GM12878 (cell line): ENCODE results near the gene CNTNAP2. TPM values are rescaled to one million over a fixed set of nuclear protein-coding genes. Genes with fewer than 3 reads are reported as not detected.

Experiments
- ATAC-seq: fragments of 200-7000 bp; cut with Tn5 transposase; 3 replicates; pipeline ENCODE4 v1.9.1; 2020; ENCODE audit warnings: mild to moderate bottlenecking, moderate library complexity
- BruUV-seq: library from RNA; stranded (reverse); fragments of 400-500 nt; replicated peaks from 2 replicates; lab custom pipeline; 2021; lab: Mats Ljungman, UMichigan
- CTCF ChIA-PET: fragments of 300-600 bp; sonication (Branson Sonifier 250); formaldehyde crosslinking; extraction: SDS; loops from one replicate; lab custom pipeline; 2021; ENCODE audit warnings: inconsistent platforms; lab: Yijun Ruan, JAX
- POLR2A ChIA-PET: fragments of 350-600 bp; formaldehyde crosslinking; extraction: SDS; loops from one replicate; lab custom pipeline; 2021; ENCODE audit warnings: inconsistent platforms; lab: Charles Lee
- RAD21 ChIA-PET: fragments of 300-600 bp; sonication (Branson Sonifier 250); formaldehyde crosslinking; loops from one replicate; lab custom pipeline; 2023; ENCODE audit warnings: antibody characterized with exemption; ENCODE audit not compliant: unreplicated experiment; lab: Charles Lee
- SMC1A ChIA-PET: fragments of 300-600 bp; sonication (Branson Sonifier 250); formaldehyde crosslinking; loops from one replicate; lab custom pipeline; 2023; ENCODE audit not compliant: unreplicated experiment, uncharacterized antibody; lab: Charles Lee
- DNase-seq: peaks from one replicate; pipeline ENCODE4 v3.0.0-alpha.2; 2011; ENCODE audit warnings: low read depth, low spot score
- FAIRE-seq: peaks from 3 replicates; lab custom pipeline; 2011; peaks lifted over from hg19 to GRCh38; lab: Jason Lieb, UNC
- H2AFZ ChIP-seq: 2 replicates; pipeline ENCODE4 v1.6.0; 2011; ENCODE audit warnings: low read depth, low read length, control low read depth; ENCODE audit not compliant: control insufficient read depth
- H3K27ac ChIP-seq: 2 replicates; pipeline ENCODE4 v1.5.1; 2011; ENCODE audit warnings: control low read depth; ENCODE audit not compliant: control insufficient read depth, insufficient read depth
- H3K27me3 ChIP-seq, 2 experiments: replicated peaks in 1 of 2; 2 replicates each; pipeline versions ENCODE4 v1.6.0 to v1.6.1; 2011; ENCODE audit warnings: low read length in 1 of 2; ENCODE audit not compliant: control insufficient read depth in 2 of 2, insufficient read depth in 2 of 2
- H3K36me3 ChIP-seq, 2 experiments: 2 replicates each; pipeline ENCODE4 v1.5.1; 2011; ENCODE audit warnings: low read length in 1 of 2; ENCODE audit not compliant: control insufficient read depth in 2 of 2, insufficient read depth in 2 of 2
- H3K4me1 ChIP-seq: 2 replicates; pipeline ENCODE4 v1.6.1; 2011; ENCODE audit warnings: mild to moderate bottlenecking, low read length, moderate library complexity, mixed read lengths; ENCODE audit not compliant: control insufficient read depth, insufficient read depth
- H3K4me2 ChIP-seq: 2 replicates; pipeline ENCODE4 v1.6.0; 2011; ENCODE audit warnings: control low read depth; ENCODE audit not compliant: control insufficient read depth, insufficient read depth
- H3K4me3 ChIP-seq: fragments of 200-600 bp; sonication (generic); 2 replicates; pipeline ENCODE4 v1.5.1; 2016
- H3K79me2 ChIP-seq: 2 replicates; pipeline ENCODE4 v1.6.0; 2011; ENCODE audit warnings: low read length; ENCODE audit not compliant: control insufficient read depth, insufficient read depth
- H3K9ac ChIP-seq: 2 replicates; pipeline ENCODE4 v1.8.0; 2011; ENCODE audit warnings: low read length, control low read depth, mixed read lengths; ENCODE audit not compliant: control insufficient read depth, insufficient read depth
- H3K9me3 ChIP-seq: replicated peaks from 3 replicates; pipeline ENCODE4 v1.5.1; 2011; ENCODE audit warnings: mild to moderate bottlenecking, low read length; ENCODE audit not compliant: control insufficient read depth, insufficient read depth
- H4K20me1 ChIP-seq: 2 replicates; pipeline ENCODE4 v1.6.0; 2011; ENCODE audit not compliant: control insufficient read depth, insufficient read depth
- CEBPB ChIP-seq, 2 experiments: fragments of 150-350 bp in 1 of 2; IDR thresholded peaks; 2 replicates each; pipeline ENCODE4 v1.6.1; 2012 to 2014; ENCODE audit warnings: low read depth in 2 of 2, low read length in 2 of 2, borderline replicate concordance in 1 of 2, inconsistent platforms in 1 of 2
- CHD4 ChIP-seq: fragments of 200-600 bp; sonication (generic); IDR thresholded peaks from 2 replicates; pipeline ENCODE4 v1.6.1; 2016; ENCODE audit warnings: mild to moderate bottlenecking
- DPF2 ChIP-seq: fragments of 450-650 bp; IDR thresholded peaks from 2 replicates; pipeline ENCODE4 v1.6.1; 2017; ENCODE audit warnings: mild to moderate bottlenecking
- NBN ChIP-seq: fragments of 450-650 bp; IDR thresholded peaks from 2 replicates; pipeline ENCODE4 v1.6.1; 2016
- NFIC ChIP-seq: IDR thresholded peaks from 2 replicates; pipeline ENCODE4 v1.6.1; 2012; ENCODE audit warnings: low read depth, mild to moderate bottlenecking, inconsistent platforms, low read length, moderate library complexity
- NR2F1 ChIP-seq: fragments of 450-650 bp; conservative IDR thresholded peaks from 2 replicates; pipeline ENCODE4 v1.6.1; 2017; ENCODE audit warnings: mild to moderate bottlenecking
- PAX5 ChIP-seq: IDR thresholded peaks from 2 replicates; pipeline ENCODE4 v1.6.1; 2011; ENCODE audit warnings: low read depth, low read length, borderline replicate concordance
- RAD21 ChIP-seq: IDR thresholded peaks from 2 replicates; pipeline ENCODE4 v1.6.1; 2011; ENCODE audit warnings: mild to moderate bottlenecking, low read depth, low read length, moderate library complexity; ENCODE audit not compliant: insufficient read depth
- SP1 ChIP-seq: IDR thresholded peaks from one replicate; pipeline ENCODE4 v1.6.1; 2011; ENCODE audit warnings: low read depth, low read length
- SUZ12 ChIP-seq: fragments of 200-600 bp; sonication (generic); IDR thresholded peaks from one replicate; pipeline ENCODE4 v1.6.1; 2018; ENCODE audit warnings: antibody characterized with exemption, mild to moderate bottlenecking; ENCODE audit not compliant: unreplicated experiment
- TARDBP ChIP-seq: IDR thresholded peaks from 2 replicates; pipeline ENCODE4 v1.6.1; 2016; ENCODE audit warnings: borderline replicate concordance
- WRNIP1 ChIP-seq: IDR thresholded peaks from 2 replicates; pipeline ENCODE4 v1.6.1; 2011; ENCODE audit warnings: low read depth, low read length, improper control_type of control experiment, borderline replicate concordance
- WGBS: methylation state at CpG from one replicate; pipeline ENCODE4 v1.1.6; 2016; ENCODE audit warnings: low lambda C conversion rate; ENCODE audit not compliant: insufficient replicate concordance, insufficient coverage; ENCODE audit errors: missing lambda C conversion rate; 5-methylcytosine and 5-hydroxymethylcytosine counted together
- in situ Hi-C: fragments of 300-500 bp; cut with MboI; formaldehyde crosslinking; loops from 9 replicates; pipeline ENCODE4 v1.14.3; 2018; ENCODE audit warnings: mixed read lengths
- intact Hi-C: fragments of 100-400 bp; cut with micrococcal nuclease; formaldehyde crosslinking; loops from one replicate; pipeline ENCODE4 v1.14.2; 2022; ENCODE audit not compliant: unreplicated experiment
- polyA plus RNA-seq, 11 experiments: library from polyadenylated mRNA; depleted of rRNA in 4 of 11; unstranded in 6 of 11; stranded (reverse) in 5 of 11; fragments of >200 nt; fragmentation: Nextera tagmentation in 4 of 11; fragmentation: Illumina TruSeq in 1 of 11; extraction: Ambion mirVana in 4 of 11; extraction: Trizol in 1 of 11; gene quantifications; 1 replicate in 1 of 11; 2 replicates in 10 of 11; pipeline versions ENCODE4 v1.2.1 to v1.2.3, GENCODE V29; 2011 to 2016; ENCODE audit warnings: inconsistent platforms in 2 of 11, missing spikeins in 2 of 11, low read depth in 1 of 11
- total RNA-seq, 4 experiments: library from RNA; depleted of rRNA in 3 of 4; stranded (reverse); fragments of >200 nt in 3 of 4; fragmentation: Illumina TruSeq in 1 of 4; extraction: Trizol in 1 of 4; gene quantifications; 2 replicates each; pipeline versions ENCODE4 v1.2.1 to v1.2.3, GENCODE V29; 2013 to 2021

CNTNAP2 gene
- total and polyA plus RNA-seq, 10 of the 15 experiments (the other 5 are each of a cell fraction or from before 2014, with no cell fraction given) = 0.03 to 0.08 (median 0.03) TPM; not detected in 7

DNA sequence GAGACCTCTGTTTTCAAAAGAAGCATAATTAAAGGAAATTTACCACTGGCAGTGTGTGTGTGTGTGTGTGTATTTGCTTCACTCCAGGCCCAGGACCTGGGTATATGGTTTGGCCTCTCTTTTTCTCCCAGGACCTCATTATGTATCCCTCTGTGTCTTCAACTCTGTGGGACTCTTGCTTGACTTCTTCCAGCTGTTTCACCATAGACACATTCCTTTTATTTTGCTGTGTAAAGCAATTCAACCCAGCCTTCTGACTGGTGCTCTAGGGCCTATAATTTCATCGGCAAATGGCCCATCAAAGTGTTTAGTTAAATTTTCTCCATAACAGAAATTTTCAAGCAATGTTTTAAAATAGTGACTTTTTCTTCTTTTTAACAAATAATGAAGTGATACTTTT is 954.3 kb downstream of the CNTNAP2 start:
- ATAC-seq (no peak), FAIRE-seq (no peak), DNase-seq (no peak)
- in situ Hi-C loops (no loop called here), intact Hi-C loops (no loop called here)
- BruUV-seq = no TSS peak
- no peaks in the 10 kb centered on the region for H4K20me1 ChIP-seq
- H3K9me3 ChIP-seq = no peaks in the 10 kb centered on the region; the same call in 2 of the 3 replicates
- POLR2A ChIA-PET = no interaction called here
- RAD21 ChIA-PET = no interaction called here
- H3K79me2 ChIP-seq = no peaks in the 10 kb centered on the region
- no peaks in the 10 kb centered on the region for H3K36me3 ChIP-seq
- SMC1A ChIA-PET = interaction anchor here (0.6 kb wide), 2 partner anchors 169 to 816 kb away, joined by 3 read pairs; no protein-coding TSS in a partner anchor
- no peaks in the 10 kb centered on the region for H3K27me3 ChIP-seq
- WGBS = 0% methylated on average over 1 of the region's 1 CpG
- no peaks in the 10 kb centered on the region for H3K4me1 ChIP-seq
- no peak overlapping the region for H3K4me2 ChIP-seq
- CTCF ChIA-PET = no interaction called here
- no peak overlapping the region for H3K27ac ChIP-seq
- H2AFZ ChIP-seq = no peak overlapping the region
- no peak overlapping the region for H3K4me3 ChIP-seq
- no peak overlapping the region for H3K9ac ChIP-seq
- no peak for TF ChIP-seq NBN
- no peak for TF ChIP-seq CHD4
- no peak for TF ChIP-seq WRNIP1
- no peak for TF ChIP-seq DPF2
- TF ChIP-seq SUZ12 = no peak
- no peak for TF ChIP-seq SP1
- TF ChIP-seq NR2F1 = no peak
- TF ChIP-seq NFIC = no peak
- no peak for TF ChIP-seq PAX5
- no peak for TF ChIP-seq TARDBP
- no peak for TF ChIP-seq CEBPB (IDR thresholded peaks at IDR 0.05; ENCODE audit: borderline replicate concordance in 1 of 2, low read depth in 2 of 2, low read length in 2 of 2)
- no peak for TF ChIP-seq RAD21
